ENCODE measurements around the gene ACOT12.
A peak's percentile ranks its signal among the peaks of the same experiment; 100 is the strongest.

Gene ACOT12

GRCh38 chr5:81400375-81400774 lies 6.4 kb upstream of the ACOT12 start:
- Histone ChIP-seq H3K27me3 (no peaks in the 10 kb centered on the region), H3K27ac (no peak overlapping the region), H3K4me3 (no peak overlapping the region), H3K4me1 (peaks cover 0 to 4% (median 0%) of the 10 kb centered on the region in 4 donors), H3K9me3 (no peaks in the 10 kb centered on the region), H3K36me3 (no peaks in the 10 kb centered on the region)
- no peak for TF ChIP-seq CTCF (IDR thresholded peaks at IDR 0.05)
- intact Hi-C loops (cut with DNase I; ENCODE audit: low total_unique reads) = no loop called here
- DNase-seq = no peak

DNA sequence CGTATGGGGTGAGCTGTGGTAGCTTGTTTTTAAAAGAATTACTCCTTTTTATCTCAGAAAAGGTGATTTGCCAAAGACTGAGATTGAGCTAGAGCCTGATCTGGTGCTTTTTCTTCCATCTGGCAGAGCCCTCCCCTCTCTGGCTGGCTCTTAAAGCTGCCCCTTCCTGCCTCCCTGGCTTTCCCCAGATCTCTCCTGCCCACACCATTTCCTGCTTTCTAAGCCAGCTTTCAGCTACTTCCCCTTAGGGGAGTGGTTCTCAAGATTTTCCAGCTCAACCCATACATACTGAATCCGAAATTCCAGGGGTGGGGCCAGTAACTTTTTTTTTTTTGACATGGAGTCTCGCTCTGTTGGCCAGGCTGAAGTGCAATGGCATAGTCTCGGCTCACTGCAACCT lies 4.8 kb upstream of the ACOT12 start:
- Histone ChIP-seq H3K4me1 (peaks cover 0 to 13% (median 8%) of the 10 kb centered on the region in 4 donors), H3K27me3 (no peaks in the 10 kb centered on the region), H3K36me3 (no peaks in the 10 kb centered on the region), H3K4me3 (no peak overlapping the region), H3K27ac (no peak overlapping the region), H3K9me3 (no peaks in the 10 kb centered on the region)
- intact Hi-C loops (cut with DNase I; ENCODE audit: low total_unique reads) = no loop called here
- TF ChIP-seq CTCF (IDR thresholded peaks at IDR 0.05) = no peak
- DNase-seq = no peak

GRCh38 chr5:81397176-81397575 lies 3.2 kb upstream of the ACOT12 start:
- H3K4me1 ChIP-seq = peaks cover 0 to 19% (median 14%) of the 10 kb centered on the region in 4 donors
- H3K36me3 ChIP-seq = no peaks in the 10 kb centered on the region
- intact Hi-C loops (cut with DNase I; ENCODE audit: low total_unique reads) = no loop called here
- no peak overlapping the region for H3K4me3 ChIP-seq
- DNase-seq = no peak
- H3K9me3 ChIP-seq = no peaks in the 10 kb centered on the region
- no peak for TF ChIP-seq CTCF (IDR thresholded peaks at IDR 0.05)
- H3K27me3 ChIP-seq = no peaks in the 10 kb centered on the region
- H3K27ac ChIP-seq = no peak overlapping the region

DNA sequence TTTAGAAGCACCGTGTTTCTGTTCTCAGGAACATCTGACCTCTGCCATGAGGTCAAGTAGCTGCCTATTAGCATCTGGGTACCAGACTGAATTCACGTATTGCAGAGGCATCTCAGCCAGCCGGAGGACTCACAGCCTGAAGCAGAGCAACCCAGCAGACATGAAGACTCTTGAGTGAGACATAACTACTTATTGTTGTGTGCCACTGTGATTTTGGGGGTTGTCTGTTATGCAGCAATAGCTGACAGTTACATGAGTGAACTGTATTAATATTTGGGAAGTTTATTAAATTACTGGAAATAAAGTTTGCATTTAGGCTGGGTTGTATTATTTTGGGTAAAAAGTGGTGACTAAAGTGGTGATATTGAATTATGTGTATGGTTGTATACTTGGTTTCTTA lies 1.3 kb upstream of the ACOT12 start:
- Histone ChIP-seq H3K4me1 (peaks cover 0 to 19% (median 14%) of the 10 kb centered on the region in 4 donors), H3K27me3 (peaks cover 0 to 2% of the 10 kb centered on the region in 2 donors), H3K9me3 (no peaks in the 10 kb centered on the region), H3K36me3 (no peaks in the 10 kb centered on the region), H3K4me3 (no peak overlapping the region), H3K27ac (no peak overlapping the region)
- no peak for DNase-seq
- intact Hi-C loops (cut with DNase I; ENCODE audit: low total_unique reads) = no loop called here
- no peak for TF ChIP-seq CTCF (IDR thresholded peaks at IDR 0.05)

- TF ChIP-seq CTCF (IDR thresholded peaks at IDR 0.05) = no peak
- peaks cover 0 to 12% of the 10 kb centered on the region in 2 donors for H3K27me3 ChIP-seq
- no peak for DNase-seq
Observed at GRCh38 chr5:81393430-81393782, 528 bp downstream of the ACOT12 start.

GRCh38 chr5:81389025-81389424 lies 4.9 kb downstream of the ACOT12 start:
- no peak for TF ChIP-seq CTCF (IDR thresholded peaks at IDR 0.05)

More at GRCh38 chr5:81393430-81393782, 528 bp downstream of the ACOT12 start:
- Histone ChIP-seq H3K27ac (no peak overlapping the region), H3K4me1 (peaks cover 0 to 19% (median 14%) of the 10 kb centered on the region in 4 donors), H3K4me3 (peak overlapping the region; percentile 42 to 53), H3K36me3 (no peaks in the 10 kb centered on the region), H3K9me3 (no peaks in the 10 kb centered on the region)
- intact Hi-C loops (cut with DNase I; ENCODE audit: low total_unique reads) = no loop called here

More at GRCh38 chr5:81389025-81389424, 4.9 kb downstream of the ACOT12 start:
- Histone ChIP-seq H3K4me1 (peaks cover 0 to 10% (median 9%) of the 10 kb centered on the region in 4 donors), H3K27me3 (peaks cover 0 to 16% of the 10 kb centered on the region in 2 donors), H3K9me3 (no peaks in the 10 kb centered on the region), H3K4me3 (no peak overlapping the region), H3K27ac (no peak overlapping the region), H3K36me3 (no peaks in the 10 kb centered on the region)
- DNase-seq = no peak
- intact Hi-C loops (cut with DNase I; ENCODE audit: low total_unique reads) = no loop called here
